ENCODE measurements around the gene EXOC4.

EXOC4 gene

DNA sequence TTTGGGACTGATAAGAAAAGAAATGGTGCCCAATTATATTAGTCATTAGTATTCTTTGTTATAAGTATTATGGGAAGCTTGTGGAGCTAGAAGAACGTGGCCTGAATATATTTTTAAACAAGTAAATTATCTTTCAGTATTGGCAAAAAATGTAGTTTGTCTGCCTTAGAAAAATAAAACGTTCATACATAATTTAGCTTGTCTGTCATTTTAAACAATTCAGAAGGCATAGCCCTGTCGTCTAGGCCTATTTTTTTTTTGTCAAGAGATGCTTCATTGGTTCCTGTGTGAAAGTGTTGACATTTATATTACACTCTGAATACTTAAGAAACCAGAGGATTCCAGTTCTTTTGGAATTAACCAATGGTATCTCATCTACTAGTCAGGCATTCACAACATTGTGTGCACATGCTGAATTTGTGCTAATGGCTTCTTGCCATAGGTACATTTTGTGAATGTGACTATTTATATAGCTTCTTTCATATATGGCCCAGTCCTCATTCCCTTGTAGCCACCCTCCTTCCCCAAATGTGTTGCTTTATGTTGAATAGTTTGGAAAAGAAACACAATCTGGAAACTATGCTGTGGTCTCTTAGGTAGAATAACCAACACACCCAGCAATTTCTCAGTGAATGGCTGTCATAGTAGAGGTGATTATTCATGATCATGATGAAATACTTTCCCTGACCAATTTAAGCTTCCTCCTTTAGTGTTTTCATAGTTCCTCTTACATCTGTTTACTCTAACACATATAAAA, 435.8 kb downstream of the EXOC4 start:
- no peak for DNase-seq

DNA sequence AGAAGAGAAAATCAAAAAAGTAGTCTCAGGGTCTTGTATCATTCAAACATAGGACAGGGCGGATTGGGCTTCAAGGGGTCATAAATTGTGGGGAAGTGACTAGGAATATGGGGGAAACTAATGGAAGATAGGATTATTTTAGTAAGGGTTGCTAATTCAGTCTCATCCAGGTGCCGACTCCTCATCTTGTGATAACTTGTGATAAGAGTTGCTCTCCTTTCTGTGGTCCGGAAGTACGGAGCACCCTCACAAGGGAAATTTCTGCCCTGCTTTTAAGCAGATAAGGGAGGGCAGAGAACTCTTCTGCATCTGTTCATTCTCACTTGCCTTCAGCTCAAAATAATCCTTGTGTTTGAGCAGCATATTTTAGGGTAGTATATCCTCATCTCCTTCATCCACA, 437.9 kb downstream of the EXOC4 start:
- no peak for DNase-seq

DNA sequence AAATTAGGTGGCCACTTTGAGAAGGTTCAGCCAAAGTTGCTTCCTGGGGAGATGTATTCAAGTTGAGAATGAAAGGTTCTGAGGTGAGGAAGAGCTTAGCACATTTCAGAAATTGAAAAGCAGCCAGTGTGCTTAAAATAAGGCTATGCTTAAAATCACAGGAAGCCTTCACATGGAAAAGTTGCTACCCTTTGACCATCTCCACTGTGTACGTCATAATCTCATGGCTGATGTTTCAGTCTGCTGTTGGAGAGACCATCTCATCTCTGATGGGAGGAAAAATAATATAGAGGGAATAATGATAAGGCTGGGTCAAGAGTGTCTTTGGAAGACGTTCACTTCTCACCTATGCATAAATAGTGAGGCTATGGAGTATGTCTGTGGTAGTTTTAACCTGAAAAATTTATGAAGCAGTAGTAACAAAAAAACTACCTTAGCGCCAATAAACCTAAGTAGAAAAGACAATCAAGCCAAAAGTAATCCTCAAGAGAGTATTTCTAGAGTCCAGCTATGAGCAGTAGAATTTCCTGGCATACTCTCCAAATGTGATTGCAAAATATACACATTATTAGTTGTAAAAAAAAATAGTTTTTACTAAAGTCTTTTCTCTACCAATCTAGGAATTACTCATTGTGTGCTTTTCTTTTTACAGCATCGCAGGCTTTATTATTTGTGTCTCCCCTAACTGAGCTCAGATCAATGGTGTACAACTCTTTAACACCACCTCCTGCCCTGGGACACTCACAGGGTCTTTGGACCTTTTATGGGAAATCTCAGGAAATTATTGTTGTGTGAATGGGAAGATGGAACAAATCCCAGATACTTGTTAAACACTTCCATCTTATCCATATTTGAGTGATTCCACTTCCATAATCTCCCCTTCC, 439.1 kb downstream of the EXOC4 start:
- no peak for DNase-seq

DNA sequence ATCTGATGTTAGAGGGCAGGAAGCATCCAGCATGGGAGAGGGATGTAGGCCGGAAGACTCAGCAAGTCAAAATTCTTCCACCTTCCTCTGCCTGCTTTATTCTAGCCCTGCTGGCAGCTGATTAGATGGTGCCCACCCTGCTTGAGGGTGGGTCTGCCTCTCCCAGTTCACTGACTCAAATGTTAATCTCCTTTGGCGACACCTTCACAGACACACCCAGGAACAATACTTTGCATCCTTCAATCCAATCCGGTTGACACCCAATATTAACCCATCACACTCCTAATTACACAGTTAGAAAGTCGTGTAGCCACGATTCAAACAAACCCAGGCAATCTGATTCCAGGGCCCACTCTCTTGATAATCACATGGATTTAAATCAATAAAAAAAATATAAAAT, 440.4 kb downstream of the EXOC4 start:
- DNase-seq = no peak

DNA sequence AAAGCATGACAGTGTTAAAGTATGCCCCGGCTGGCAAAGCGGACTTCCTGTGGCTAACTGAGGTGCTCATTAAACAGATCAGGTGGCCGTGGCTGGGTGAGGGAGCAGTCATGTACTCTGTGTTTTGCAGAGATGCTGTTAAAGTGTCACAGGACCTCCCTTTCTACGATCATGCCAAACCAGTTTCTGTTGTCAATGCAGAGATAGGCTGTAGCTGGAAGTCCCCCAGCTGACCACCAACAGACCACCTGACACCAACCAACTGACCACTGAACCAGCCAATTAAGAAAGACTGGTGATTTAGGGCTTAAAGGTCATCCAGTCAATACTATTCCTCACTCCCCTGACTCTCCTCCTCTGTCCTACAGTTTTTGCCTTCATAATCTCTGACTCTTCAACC, 443.2 kb downstream of the EXOC4 start:
- no peak for DNase-seq

DNA sequence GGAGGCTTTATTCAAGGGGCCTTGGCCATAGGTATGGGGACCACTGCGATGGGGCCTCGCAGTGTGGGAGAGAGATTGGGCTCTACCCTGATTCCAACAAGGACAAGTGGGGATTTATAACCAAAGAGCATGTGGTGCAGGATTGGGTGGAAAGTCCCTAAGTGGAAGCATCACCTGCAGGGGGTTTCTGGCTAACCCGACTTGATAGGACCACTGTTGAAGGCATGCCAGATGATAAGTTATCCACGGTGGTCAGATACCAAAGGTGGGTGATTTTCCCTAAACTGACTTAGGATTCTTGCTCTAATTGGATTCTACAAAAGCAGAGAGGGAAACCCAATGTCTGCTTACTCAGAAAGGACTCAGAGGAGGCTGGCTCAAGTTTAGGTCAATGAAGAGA, 444.7 kb downstream of the EXOC4 start:
- DNase-seq = no peak

DNA sequence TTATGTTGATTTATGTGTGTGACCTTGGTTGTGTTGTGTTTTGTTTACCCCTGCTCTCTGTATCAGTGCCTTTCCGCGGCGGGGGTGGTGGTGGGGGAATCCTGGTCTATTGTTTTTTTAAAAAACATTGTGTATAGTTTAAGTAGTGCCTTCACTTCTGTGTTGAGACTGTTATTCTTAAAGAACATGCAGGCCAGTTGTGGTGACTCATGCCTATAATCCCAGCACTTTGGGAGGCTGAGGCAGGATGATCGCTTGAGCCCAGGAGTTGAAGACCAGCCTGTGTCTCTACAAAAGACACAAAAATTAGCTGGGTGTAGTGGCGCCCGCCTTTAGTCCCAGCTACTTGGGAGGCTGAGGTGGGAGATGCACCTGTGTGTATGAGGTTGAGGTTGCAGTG, 445.2 kb downstream of the EXOC4 start:
- no peak for DNase-seq

DNA sequence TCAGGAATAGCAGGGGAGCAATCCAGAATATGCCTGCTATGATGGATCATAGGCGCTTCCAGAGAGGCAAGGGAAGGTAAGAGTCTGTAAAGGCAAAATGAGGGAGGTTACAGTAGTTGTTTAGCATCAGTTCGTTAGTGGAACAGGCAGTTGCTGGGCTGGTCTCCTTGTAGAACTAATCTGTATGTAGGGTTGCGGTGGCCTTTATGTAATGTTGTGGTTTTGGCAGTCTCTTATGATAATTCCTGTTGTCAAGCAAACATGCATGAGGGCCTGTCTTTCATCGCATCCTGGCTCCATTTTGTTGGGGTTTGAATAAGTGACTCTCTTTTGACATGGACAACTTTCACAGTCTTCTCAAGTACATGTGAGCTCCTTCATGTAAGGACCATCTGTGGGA, 446.5 kb downstream of the EXOC4 start:
- DNase-seq = no peak

DNA sequence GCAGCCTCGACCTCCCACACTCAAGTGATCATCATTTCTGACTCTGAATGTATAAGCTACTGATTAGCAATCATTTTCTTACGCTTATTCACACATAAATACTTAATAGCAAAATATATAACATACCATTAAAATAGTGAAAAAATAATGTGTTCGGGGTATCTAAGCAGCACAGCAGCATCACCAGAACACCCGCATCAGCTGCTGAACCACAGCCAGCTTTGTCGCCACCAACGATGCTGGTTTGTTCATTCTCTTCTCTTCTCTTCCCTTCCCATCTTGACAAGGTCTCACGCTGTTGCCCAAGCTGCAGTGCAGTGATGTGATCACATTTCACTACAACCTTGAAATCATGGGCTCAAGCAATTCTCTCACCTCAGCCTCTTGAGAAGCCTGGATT, 449.2 kb downstream of the EXOC4 start:
- DNase-seq = no peak

DNA sequence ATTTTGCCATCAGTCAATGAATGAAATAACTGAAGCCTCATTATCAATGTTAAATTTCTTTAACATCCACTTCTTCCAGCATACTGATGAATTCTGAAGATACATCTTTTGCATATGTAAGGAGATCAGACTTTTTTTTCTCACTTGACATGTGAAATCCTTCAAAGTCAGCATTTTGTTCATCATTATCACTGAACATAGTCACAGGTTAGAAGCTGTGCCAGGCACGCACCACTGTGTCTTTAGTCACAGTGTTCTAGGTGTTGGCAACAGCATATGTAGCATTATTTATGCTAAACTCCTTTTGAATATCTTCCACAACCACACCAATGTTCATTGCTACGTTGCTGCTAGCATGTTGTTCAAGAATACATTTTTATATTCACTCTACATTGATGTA, 450.1 kb downstream of the EXOC4 start:
- no peak for DNase-seq

DNA sequence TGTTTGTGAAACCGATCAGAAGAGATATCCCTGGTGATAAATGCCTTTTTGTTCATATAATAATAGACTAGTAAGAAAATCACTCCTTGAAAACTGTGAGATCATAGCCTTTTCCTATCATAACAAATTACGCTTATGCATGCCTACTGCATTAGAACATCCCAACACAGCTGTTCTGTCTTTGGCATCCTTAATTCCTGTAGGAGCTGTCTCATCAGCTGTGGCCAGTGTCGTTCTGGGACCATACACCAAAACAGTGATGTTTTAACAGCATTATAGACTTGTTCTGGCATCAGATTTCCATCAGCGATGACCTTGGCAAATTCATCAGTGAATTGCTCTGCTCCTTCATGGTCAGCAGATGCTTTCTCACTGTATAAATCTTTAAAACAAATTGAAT, 450.7 kb downstream of the EXOC4 start:
- no peak for DNase-seq

DNA sequence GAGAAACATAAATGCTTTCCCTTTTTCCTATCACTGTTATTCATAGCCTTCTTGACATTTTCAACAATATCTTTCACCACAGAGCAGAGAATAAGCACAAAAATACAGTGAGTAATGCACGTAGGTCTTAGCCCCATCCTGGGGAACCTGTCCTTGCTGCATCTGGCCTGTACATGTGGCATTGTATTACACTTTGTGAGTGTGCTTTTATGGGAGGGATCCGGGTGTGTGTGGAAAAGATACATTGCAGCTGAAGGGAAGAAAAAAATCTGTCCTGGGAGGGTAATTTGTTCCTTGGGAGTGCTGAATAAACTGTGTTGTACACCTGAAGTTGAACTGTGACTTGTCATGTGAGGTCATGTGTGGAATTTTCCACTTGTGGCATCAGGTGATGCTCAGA, 451.6 kb downstream of the EXOC4 start:
- no peak for DNase-seq

DNA sequence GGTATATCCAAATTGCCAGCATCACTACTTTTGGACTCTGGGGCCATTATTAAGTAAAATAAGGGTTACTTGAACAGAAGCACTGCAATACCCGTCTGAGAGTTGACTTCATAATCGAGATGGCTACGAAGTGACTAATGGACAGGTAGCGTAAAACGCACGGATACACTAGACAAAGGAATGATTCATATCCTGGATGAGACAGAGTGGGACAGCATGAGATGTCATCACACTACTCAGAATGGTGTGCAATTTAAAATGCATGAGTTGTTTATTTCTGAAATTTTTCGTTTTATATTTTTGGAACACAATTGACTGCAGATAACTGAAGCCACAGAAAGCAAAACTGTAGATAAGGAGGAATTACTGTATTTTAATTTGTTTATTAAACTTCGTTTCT, 452.7 kb downstream of the EXOC4 start:
- no peak for DNase-seq

DNA sequence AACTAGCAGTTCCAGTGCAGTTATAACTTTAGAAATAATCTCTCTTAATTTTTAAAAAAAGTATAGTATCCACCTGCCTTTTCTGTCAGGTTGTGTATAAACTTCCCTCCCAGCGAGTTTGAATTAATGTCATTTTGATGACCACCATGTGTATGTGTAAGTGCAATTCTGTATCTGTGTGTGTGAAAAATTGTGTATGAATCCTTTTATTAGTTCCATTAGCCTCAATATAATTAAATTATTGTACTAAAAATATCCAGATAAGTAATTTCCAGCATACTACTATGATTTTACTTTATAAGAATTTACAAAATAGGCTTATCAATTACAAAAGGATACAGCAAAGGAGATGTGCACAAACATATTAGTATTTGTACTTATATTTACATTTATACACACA, 453.1 kb downstream of the EXOC4 start:
- DNase-seq = no peak

DNA sequence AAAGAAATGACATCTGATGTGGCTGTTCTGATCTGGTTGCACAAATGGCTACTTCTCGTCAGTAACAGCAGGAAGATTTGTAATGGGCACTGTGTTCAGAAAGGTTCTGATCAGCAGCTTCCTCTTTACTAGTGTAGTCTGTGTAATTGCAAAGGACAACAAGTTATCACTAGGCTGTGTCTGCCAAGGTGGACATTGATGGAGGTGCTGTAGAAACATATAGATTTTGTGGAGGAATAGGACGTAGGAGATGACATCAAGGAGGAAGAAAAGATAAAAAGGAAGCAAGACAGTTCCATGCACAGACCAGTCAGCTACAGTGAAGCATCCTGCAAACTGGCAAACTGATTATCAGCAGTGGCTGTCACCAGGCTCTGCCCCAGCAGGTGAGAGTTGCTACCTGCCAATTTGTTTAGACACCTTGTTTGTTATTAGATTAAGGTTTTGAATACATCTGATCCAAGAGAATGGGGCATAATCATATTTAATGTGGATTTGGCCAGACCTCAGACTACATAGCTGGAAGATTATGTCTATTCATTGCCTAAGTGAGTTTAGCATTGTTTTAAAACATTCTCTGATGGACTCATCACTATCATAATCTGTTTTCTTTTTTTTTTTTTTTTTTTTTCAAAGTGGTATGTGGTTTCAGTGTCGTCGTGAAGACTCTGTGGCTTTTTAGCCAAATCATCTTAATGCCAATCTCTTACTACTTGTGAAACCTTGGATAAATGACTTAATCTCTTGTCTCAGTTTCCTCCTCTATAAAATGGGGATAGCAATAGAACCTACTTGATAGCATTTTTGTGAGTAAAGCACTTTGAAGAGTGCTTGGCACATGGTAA, 456.4 kb downstream of the EXOC4 start:
- DNase-seq = no peak

DNA sequence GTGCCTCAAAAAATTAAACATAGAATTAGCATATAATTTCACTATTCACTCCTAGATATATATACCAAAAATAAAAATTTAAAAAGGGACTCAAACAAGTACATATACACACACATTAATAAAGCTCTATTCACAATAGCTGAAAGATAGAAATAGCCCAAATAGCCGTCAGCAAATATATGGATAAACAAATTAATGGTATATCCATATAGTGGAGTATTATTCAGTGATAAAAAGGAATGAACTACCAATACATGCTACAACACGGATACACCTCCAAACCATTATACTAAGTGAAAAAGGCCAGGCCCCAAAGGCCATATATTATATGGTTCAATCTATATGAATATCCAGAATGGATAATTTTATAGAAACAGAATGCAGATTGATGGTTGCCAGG, 459.7 kb downstream of the EXOC4 start:
- DNase-seq = no peak

DNA sequence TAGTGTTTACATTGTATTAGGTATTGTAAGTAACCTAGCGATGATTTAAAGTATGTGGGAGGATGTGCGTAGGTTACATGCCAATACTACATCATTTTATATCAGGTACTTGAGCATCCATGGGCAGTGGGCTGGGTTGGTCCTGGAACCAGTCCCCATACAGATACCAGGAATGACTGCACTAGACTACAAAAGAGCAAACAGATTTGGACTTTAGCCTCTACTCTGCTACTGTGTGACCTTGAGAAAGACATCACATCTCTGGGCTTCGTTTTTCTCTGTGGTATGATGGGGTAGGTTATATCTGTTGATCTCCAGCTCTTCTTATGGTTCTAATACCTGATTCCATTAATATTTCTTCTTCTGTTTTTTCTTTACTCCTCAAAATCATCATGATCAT, 461.8 kb downstream of the EXOC4 start:
- no peak for DNase-seq

DNA sequence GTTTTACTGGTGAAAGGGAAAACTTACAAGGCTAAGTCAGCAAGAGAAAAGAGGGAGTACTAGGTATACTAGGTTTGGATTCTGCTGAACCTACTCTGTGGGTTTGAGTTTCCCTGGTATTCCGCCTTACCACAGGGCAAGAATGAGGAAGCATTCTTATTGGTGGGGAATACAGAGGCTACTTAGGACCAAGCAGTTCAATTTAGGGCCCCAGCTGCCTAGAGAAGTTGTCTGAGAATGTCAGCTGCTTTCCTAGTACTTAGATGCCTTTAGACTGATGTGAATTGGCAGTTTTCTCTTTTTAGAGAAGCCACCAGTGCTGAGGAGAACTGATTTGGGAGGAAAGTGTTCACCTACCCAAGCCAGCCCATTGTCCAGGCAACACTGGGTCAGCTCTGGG, 465.3 kb downstream of the EXOC4 start:
- no peak for DNase-seq

DNA sequence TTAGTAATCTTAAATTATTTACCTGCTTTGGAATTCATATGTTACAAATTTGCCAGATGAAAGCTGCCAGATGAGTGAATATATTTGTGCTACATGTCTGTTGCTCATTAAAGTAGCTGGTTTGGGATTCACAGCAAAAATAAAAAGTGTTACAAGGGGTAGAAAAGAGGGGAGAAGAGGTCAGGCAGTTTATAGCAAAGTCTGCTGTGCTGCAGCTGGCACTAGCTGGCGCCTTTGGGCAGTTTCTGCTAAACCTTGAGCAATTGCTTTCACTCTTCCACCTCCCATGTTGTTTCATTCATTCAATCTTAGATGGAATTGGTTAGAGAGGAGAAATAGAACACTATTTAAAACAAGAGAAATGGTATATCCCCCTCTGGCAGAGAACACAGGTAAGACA, 470.2 kb downstream of the EXOC4 start:
- no peak for DNase-seq

DNA sequence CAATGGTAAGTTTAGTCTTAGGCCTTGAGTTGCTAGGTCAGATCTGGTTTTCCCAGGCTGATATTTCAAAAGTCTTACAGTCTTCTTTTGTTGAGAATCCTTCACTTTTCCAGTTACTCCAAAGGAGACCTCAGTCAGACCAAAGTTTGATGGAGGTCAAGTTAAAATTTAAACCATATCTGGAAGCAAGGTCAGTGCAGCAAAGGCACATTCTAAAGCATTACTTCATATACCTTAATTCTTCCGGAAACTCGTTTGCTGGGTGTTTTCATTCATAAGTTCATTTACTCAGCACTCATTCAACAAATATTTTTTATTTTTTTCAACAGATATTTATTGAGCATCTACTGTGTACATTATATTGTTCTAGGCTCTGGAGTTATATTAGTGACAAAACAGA, 471.3 kb downstream of the EXOC4 start:
- no peak for DNase-seq

DNA sequence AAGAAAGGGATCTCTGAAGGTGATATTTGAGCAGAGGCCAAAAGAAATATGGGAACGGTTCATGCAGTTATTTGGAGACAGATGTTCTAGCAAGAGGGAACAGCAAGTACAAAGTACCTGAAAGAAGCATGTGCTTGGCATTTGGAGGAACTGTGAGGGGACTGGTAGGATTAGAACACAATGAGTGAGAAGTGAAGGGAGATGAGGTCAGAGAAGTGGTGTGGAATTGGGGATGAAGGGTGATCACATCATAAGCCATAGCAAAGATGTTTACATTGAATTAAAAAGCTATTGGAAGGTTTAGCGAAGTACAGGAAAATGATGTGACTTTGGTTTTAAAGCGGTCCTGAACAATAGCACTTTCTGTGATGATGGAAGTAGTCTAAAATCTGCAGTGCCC, 471.8 kb downstream of the EXOC4 start:
- no peak for DNase-seq

DNA sequence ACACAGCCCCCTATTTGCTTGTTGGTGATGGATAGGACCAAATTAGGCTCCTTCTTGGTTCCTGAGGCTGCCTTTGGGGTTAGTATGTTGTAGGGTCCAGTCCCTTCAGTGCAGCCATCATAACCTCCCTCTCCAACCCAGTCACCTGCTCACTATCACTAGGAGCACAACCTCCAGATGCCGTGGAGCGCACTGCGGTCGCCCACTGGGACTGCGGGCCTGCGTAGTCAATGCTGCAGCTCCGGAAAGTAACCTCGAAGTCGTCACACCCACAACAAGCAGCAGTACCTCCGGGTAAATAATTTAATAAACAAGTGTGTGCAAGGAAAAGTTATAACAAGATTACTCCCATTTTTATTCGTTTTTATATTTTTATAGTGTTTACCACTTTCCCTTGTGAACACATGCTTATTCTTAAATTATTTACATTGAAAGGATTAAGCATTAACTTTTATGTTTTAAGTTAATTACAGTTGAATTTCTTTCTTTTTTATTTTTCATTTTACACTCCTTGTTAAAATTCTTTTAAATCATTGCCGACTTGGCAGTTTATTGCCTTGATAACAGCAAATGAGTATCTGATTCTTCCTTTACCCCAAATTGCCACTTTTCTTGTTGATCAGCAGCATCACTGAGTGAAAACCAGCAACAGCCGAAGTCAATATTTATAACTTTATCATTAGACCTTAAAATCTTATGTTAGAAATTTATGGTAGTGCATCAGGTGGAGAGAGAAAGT, 474.8 kb downstream of the EXOC4 start:
- no peak for DNase-seq

DNA sequence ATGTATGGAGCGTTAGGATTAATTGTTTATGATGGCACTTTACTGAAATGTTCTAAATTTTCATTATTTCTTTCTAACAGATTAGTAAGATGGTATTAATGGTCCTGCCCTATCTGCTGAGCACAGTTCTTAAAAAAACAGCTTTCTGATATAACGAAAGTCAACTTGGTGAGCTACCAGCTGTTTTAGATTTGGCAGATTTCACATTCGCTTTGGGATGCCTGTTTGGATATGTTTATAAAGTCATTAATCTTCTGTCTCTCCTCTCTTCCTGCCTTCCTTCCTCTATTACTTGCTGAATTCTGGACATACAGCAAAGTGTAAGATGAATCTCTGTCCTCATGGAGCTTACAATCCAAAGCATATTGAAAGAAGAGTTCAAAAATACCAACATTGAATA, 477.5 kb downstream of the EXOC4 start:
- no peak for DNase-seq
